WERI-Rb-1 (cell line): ENCODE data around the gene STX12.

Source experiments
- DNase-seq: peaks from one replicate; pipeline ENCODE4 v3.0.0-alpha.2; 2020
- H3K27ac ChIP-seq: fragments of 250-450 bp; sonication (Bioruptor Pico); 2 replicates; pipeline ENCODE4 v1.5.1; 2020; ENCODE audit warnings: mild to moderate bottlenecking, moderate library complexity
- H3K27me3 ChIP-seq: fragments of 250-450 bp; sonication (Bioruptor Pico); 2 replicates; pipeline ENCODE4 v1.5.1; 2021; ENCODE audit warnings: mild to moderate bottlenecking, low read depth, moderate library complexity; ENCODE audit not compliant: insufficient read depth, severe bottlenecking
- H3K36me3 ChIP-seq: fragments of 250-450 bp; sonication (Bioruptor Pico); 2 replicates; pipeline ENCODE4 v1.5.1; 2020; ENCODE audit warnings: mild to moderate bottlenecking, moderate library complexity
- H3K4me3 ChIP-seq: 2 replicates; pipeline ENCODE4 v1.5.1; 2011; ENCODE audit warnings: low read depth, mild to moderate bottlenecking, control low read depth, low read length
- H3K9me3 ChIP-seq: fragments of 250-450 bp; sonication (Bioruptor Pico); 2 replicates; pipeline ENCODE4 v1.5.1; 2021; ENCODE audit warnings: mild to moderate bottlenecking, moderate library complexity; ENCODE audit not compliant: severe bottlenecking
- CTCF ChIP-seq: IDR thresholded peaks from 2 replicates; pipeline ENCODE4 v1.5.1; 2011; ENCODE audit warnings: low read depth, mild to moderate bottlenecking, control low read depth, inconsistent platforms, low read length

STX12 gene

GRCh38 chr1:27872059-27872801 is 99.2 kb downstream of the STX12 start, which contains the start of gene THEMIS2:
THEMIS2 (plus strand) TSS chr1:27872544; CDS start chr1:27872572, 28 bp downstream.
- DNase-seq = peak; percentile 48
- H3K4me3 ChIP-seq = peak within 1 kb of the TSS; percentile 56
- H3K36me3 ChIP-seq = no peaks in the 10 kb centered on the region
- H3K9me3 ChIP-seq = no peaks in the 10 kb centered on the region
- no peak for TF ChIP-seq CTCF
- H3K27ac ChIP-seq = no peak within 1 kb of the TSS
- H3K27me3 ChIP-seq = no peaks in the 10 kb centered on the region

GRCh38 chr1:27872802-27873551 is 100.0 kb downstream of the STX12 start:
- no peaks in the 10 kb centered on the region for H3K27me3 ChIP-seq
- no peak for TF ChIP-seq CTCF
- H3K36me3 ChIP-seq = no peaks in the 10 kb centered on the region
- DNase-seq = no peak
- H3K27ac ChIP-seq = no peak overlapping the region
- no peaks in the 10 kb centered on the region for H3K9me3 ChIP-seq
- H3K4me3 ChIP-seq = peak overlapping the region; percentile 56

GRCh38 chr1:27873671-27874384 is 100.8 kb downstream of the STX12 start:
- Histone ChIP-seq H3K27ac (no peak overlapping the region), H3K4me3 (no peak overlapping the region)
- no peak for DNase-seq

More at GRCh38 chr1:27873671-27874384, 100.8 kb downstream of the STX12 start:
- H3K36me3 ChIP-seq = no peaks in the 10 kb centered on the region
- no peaks in the 10 kb centered on the region for H3K27me3 ChIP-seq
- no peak for TF ChIP-seq CTCF
- H3K9me3 ChIP-seq = no peaks in the 10 kb centered on the region
